HK-2 (cell line): ENCODE measurements around the gene GLIS1.

Experiments used
- DNase-seq: peaks from one replicate; pipeline ENCODE4 v3.0.0-alpha.2; 2018; ENCODE audit not compliant: unreplicated experiment

GLIS1 gene

DNA sequence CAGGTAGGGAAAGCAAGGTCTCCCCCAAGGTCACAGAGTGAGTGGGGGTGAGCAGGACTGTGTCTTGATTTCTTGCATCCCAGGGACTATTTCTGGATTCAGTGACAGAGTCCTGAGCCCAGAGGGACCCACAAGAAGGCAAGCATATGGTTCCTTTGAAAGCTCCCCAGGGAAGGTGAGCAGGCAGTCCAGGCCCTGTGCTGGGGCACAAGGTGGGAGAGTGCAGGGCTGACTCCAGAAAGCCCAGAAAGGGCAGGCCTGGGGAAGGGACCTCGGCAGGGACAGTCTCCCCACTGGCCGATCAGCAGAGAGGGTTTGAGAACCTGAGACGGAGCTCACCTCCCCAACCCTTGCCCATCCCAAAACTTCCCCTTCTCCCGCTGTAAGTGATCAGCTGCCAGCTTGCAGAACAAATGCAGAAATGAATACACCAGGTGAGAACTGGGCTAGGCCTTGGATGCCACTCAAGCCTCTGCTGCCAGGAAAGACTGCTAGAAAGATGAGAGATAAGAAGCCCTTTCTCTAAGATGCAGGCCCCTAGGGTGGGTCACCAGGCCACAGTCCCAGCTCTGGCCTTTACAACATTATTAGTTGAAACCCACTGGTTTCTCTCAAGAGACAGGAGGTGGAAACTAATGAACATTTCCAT, 121.0 kb downstream of the GLIS1 start:
- no peak for DNase-seq

DNA sequence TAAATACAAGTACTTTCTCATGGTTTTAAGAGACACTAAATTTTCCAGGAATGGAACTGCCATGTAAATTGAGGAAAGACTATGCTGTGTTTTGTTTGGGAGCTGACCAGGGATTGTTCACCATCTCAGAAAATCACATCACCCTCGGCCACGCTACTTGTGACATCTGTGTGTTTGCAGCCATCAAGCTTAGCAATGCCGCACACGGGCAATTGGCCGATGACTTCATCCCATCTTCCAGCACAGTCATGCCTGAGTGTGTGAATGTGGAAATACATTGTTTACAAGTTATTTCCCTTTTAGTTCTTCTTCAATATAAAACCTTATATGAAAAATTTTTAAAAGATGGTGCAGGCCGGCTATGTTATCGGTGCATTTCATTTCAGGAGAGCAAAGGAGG, 121.6 kb downstream of the GLIS1 start:
- DNase-seq, result no peak

DNA sequence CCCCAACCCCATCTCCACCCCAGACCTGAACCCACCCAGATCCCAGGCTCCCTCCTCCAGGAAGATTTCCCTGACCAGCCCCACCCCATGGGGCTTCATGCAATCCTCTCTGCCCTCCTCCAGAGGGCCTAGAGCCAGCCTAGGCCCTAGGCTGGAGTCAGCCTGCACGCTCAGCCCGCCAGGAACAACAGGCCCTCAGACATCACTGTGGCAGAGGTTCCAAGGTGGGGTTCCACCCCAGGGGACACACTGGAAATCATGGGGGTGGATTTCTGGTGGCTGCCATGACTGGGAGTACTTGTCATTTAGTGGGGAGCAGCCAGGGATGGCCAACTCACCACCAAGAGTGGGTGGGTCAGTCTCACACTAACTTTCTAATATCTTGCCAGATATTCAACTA, 122.0 kb downstream of the GLIS1 start:
- no peak for DNase-seq

DNA sequence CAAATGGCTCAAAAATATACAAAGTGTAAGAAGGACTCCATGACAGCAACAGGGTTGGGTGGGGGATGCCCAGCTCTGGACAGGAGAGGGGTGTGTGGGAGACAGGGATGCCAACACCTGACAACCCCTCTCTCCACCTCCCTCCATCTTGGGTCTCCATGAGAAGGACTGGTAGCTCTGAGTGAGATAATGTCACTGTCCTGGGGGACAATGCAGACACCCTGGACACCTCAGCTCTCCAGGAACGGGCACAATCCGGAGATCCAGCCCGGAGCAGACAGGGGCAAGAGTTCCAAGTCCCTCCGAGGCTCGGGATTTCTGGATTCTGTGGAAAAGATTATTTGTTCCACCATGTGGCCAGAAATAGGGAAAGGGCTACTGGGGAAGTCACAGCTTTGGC, 122.5 kb downstream of the GLIS1 start:
- DNase-seq, result no peak

DNA sequence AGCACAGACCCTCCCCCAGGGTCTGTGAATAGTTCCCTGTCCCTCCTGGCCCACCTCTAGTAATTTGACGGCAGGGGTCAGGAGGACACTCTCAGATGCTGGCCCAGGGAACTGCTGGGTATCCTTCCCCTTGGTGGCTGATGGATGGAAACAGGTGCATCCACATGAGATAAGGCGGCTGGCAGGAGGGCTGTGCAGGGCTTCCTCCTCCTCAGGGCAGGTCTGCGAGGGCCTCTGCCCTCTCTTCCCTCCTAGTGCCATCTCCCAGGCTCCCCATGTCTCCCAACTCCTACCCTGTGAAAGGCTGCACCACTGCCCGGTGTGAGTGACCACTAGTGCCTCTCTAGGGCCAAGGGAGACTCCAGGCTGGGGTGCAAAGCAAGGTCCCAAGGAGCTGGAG, 123.9 kb downstream of the GLIS1 start:
- DNase-seq, result no peak

DNA sequence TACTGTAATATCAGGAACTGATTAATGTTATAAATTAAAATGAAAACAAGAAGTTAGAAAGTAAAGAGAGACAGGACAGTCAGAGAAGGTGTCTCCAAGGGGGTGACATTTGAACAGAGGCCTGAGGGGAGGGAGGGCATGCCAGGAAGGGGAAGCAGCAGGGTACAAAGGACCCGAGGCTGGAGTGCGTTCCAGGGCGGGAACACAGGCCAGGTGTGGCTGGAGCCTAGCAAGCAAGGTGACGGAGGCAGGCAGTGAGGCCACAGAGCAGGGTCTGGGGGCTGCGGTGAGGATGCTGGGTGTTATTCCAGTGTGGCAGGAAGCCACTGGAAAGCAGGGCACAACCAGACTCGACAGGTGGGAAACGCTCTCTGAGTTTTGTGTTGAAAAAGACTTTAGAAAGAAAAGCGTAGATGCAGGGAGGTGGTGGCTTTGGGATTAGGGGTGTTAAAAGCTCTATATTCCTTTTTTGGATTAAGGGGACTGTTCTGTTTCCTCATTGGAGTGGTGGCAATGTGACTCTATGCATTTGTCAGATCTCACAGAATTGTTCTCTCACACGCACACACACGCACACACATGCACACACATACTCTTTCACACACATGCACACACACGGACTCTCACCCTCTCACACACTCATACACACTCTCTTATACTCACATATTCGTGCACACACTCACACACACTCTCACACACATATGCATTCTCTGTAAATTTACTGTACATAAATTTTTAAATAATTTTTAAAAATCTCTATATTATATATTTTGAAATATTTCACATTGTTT, 124.5 kb downstream of the GLIS1 start:
- no peak for DNase-seq

DNA sequence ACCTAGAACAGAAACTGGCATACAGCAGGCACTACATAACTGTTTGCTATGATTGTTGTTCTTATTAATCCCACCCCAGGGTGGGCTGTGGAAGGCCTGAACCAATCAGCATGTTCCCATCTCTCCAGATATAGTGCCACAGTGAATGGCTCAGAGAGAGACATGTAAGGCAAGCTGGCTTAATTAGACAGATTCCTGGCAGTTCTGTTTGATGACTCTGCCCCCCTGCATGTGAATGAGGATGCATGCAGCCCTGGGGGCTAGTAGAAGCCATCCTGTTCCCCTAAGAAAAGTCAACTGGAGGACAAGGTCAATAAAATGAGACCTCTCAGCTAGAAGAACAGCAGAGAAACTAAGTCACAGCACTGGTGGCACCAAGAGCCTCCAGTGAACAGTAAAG, 130.3 kb downstream of the GLIS1 start:
- DNase-seq, result no peak

DNA sequence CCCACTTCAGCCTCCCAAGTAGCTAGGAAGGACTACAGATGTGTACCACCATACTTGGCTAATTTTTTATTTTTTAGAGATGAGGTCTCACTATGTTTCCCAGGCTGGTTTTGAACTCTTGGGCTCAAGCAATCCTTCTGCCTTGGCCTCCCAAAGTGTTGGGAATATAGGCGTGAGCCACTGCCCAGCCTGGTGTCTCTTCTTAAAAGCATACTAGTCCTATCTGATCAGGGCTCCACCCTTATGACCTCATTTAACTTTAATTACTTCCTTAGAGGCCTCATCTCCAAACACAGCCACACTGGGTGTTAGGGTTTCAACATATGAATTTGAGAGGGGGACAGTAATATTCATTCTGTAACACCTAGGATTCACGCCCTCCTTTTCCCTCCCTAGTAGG, 130.9 kb downstream of the GLIS1 start:
- no peak for DNase-seq

DNA sequence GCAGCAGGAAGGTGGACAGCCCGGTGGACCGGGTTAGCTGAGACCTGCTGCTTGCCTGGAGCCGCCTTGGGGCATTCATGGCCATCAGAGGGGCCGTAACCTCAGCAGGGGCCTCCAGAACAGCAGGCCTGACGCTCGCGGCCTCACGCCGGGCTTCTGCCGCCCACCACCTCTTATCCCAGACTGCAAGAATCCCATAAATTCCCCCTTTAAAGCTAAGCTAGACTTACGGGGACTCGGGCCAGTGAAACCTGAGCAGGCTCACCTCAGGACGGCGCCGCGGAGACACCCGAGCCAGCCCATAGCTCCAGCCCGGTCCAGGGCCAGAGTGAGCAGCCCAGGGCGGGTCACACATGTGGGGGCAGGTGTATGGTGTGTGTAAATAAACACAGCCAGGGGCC, 132.3 kb downstream of the GLIS1 start:
- no peak for DNase-seq

DNA sequence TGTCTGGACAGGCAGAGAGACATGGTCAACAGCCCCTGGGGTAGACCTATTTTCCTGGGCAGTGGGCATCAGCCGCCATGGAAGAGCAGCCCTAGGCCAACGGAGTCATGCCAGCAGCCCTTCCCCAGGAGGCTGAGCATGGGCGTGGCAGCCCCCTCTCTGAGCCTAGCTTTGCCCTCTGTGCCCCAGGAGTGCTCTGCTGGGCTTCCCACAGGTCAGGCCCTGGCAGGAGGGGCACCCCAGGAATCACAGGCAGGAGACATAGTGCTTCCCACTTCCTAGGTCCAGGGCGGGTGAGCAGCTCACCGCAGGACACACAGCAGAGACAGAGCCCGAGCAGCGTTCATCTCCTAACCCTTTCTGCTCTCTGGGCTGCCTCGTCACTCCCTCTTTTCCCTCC, 132.8 kb downstream of the GLIS1 start:
- DNase-seq, result no peak

DNA sequence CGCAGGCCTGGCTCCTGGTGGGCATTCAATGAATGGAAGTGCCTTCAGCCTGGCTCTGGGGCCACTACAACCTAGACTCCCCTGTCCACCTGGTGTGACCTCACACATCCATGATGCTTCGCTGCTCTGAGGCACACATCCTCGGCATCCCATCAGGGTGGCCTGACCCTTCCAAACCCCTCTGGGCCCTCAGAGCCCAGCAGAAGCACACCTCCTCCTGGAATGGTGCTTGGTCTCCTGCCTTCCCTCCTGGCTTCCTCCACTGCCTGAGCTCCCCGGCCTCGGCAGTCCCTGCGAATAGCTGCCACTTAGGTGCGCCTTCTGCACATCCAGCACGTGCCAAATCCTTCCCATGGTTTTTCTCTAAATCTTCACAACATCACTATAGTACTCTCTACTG, 133.8 kb downstream of the GLIS1 start:
- DNase-seq, result no peak

DNA sequence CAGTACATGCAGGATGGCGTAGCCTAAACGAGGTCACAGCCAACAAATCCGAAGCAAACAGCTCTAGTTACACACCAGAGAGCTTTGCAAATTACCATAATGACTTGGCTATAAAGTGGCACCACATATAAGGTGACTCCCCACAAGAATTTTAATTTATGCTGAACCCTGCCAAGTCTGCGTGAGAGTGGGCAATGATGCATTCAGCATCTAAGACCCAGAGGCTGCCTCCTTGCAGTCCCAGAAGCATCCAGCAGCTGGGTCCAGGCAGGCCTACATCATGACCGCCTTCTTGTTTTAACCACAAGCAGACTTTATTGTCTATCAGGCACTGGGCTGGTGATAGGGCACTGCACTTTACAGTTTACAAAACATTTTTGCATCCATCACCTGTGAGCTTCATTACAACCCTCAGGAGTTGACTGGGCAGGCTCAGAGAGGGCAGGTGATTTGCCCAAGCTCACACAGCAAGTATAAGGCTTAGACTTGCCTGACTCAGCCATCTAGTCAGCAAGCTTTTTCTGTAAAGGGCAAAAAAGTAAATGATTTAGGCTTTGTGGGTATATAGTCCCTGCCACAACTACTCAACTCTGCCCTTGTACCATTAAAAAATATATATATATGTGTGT, 134.6 kb downstream of the GLIS1 start:
- DNase-seq, result no peak

DNA sequence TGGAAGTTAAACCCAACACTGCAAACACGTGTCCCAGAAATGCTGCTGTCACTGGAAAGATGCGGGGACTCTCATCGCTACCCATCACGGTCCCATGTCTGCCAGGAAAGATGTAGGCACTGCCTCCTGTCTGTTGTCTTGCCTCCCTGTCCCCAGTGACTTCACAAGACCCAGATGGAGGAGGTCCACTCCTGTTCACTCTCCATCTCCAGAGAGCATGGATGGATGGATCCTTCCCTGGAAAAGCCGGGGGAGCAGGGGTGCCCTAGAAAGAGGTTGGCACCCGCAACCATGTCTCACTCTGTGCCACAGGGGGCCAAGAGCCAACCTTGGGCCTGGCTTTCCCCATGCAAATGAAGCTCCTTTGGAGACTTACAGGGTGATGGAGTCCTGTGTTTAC, 135.5 kb downstream of the GLIS1 start:
- DNase-seq, result no peak

DNA sequence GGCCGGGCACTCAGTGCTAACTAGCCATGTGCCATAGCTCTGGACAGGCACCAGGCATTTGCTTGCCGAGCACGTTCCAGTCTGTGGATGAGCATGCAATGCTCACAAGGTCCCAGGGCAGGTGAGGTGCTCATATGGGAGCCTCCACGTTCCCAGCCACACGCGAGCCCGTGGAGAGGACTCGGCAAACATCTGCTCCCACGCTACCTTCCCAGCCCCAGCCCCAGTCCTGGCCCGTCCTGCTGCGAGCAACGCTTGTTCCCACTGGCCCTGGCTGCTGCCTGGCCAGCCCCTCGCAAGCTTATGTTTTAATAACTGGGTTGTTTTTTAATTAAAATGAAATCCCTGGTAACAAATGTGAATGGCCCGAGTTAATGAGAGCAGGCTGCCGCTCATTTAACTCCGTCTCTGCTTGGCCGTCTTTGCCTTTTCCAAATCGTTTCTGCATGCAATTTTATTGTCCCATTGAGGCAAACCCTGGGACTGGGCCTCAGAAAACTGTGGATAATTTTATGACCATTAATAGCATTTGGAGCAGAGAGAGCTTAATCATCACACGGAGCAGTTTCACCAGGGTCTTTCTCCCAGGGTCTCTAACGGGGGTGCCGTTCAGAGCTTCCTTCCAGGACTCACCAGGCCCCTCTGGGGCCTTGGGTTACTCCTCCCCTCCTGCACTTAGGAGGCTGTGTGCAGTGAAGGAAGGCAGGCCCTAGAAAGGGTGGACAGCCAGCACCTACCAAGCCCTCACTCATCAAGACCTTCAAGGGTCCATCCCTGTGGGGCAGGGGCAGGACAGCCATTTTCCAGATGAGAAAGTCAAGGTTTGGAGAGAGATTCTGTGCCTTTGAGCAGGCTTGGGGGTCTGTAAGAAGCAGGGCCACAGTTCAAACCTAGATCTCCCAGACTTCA, 136.8 kb downstream of the GLIS1 start:
- DNase-seq, result no peak

DNA sequence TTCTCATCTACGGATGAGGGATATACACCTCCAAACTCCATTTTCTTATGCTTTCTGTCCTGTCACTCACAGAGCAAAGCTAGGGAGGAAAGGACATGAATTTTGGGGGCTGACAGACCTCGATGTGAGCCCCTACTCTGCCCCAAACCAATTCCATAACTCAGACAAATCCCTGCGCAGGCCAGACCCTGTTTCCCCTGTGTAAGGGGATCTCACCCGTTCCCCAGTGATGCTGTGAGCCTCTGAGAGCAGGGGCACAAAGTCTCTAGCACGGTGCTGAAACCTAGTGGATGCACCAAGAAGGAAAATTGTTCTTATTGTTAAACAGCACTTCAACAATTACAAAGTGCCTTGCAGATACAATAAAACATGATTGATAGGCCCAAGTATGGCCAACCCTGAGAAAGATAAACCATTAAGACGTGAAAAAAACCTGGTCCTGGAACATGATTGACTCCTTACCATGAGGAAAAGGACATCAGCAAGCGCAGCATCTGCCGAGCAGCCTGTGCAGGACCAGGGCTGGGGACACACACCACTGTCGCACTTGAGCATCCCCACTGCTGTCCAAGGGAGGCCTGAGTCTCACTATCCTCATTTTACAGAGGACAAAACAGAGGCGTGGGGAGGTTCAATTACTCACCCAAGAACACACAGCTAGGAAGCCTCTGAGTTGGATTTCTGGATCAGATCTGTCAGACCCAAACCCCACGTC, 137.8 kb downstream of the GLIS1 start:
- DNase-seq, result no peak

DNA sequence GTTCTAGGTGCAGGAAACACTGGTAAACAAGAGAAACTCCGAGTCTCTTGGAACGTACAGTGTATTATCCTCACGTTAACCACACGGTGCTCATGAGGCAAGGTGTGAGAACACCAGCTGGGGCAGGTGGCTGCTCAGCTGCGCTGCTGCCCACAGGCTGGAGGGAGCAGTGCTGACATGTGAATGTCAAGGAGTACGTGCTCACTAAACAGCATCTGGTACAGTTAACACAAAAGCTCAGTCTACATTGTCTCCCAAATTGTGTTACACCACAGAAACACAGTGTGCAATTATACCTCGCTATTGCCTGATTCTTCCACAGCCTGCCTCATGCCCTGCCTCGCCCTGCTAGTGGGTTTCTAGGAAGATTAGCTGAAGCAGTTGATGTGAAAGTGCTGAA, 138.4 kb downstream of the GLIS1 start:
- DNase-seq, result no peak

DNA sequence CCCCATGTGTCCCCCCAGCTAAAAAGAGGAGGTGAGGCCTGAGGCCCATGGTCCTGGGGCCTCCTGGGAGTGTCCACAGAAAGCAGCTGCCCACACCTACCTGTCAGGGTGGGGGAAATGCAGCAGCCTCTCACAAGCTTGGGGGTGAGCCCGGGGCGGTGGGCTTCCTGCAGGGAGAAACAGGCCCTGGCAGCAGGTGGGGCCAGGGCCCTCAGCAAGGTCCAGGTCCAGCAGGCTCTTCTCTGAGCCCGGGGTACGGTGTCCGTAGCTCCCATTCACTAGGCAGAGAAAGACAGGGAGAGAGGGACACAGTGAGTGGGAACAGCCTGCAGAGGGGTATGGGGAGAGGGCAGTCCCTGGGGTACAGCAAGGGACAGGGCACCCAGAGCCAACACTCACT, 139.0 kb downstream of the GLIS1 start:
- DNase-seq, result no peak

DNA sequence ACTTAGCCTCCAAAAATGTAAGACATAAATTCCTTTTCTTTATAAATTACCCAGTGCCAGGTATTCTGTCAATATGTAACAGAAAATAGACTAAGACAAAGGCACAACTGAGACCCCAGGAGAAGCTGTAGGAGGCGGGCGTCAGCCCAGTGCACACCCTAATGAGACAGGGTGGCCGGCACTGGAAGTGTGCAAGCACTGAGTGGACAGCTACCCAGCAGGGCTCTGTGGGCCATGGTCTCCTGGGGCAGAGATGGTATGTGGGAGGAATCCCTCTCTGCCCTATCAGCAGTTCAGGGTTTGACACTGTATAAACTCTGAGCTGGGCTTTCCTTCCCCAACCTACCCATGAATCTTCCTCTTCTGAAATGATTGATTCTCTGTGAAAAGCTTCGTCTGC, 139.5 kb downstream of the GLIS1 start:
- DNase-seq, result no peak

DNA sequence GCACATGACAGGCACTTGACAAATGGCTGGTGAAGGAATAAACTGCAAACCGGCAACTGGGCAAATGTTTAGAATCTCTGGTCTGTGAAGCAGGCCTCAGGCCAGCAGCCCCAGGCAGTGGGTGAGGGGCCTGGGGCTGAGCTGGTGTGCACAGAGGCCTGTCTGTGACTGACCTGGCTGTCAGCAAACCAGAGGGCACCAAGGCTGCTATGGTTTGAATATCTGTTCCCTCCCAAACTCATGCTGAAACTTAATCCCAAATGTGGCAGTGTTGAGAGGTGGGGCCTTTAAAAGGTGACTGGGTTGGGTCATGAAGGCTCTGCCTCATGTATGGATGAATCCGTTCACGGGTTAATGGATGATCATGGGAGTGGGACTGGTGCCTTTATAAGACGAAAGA, 140.0 kb downstream of the GLIS1 start:
- DNase-seq, result no peak

DNA sequence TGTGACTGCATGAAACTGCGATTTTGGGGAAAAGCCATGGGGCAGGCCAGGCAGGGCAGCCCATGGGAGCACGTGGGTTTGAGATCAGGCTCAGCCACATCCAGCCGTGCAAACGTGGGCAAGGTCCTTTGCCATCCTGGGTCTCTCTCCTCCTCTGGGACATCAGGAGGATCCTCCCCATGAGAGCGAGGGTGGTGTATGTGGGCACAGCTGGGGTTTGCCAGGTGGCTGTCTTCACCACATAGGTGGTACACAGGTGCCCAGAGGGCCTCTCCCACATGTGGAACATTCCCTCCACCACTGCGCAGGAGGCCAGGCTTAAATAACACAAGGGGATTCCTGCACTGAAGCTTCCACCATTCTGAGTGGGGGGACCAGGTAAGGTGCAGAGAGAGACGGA, 143.1 kb downstream of the GLIS1 start:
- no peak for DNase-seq

DNA sequence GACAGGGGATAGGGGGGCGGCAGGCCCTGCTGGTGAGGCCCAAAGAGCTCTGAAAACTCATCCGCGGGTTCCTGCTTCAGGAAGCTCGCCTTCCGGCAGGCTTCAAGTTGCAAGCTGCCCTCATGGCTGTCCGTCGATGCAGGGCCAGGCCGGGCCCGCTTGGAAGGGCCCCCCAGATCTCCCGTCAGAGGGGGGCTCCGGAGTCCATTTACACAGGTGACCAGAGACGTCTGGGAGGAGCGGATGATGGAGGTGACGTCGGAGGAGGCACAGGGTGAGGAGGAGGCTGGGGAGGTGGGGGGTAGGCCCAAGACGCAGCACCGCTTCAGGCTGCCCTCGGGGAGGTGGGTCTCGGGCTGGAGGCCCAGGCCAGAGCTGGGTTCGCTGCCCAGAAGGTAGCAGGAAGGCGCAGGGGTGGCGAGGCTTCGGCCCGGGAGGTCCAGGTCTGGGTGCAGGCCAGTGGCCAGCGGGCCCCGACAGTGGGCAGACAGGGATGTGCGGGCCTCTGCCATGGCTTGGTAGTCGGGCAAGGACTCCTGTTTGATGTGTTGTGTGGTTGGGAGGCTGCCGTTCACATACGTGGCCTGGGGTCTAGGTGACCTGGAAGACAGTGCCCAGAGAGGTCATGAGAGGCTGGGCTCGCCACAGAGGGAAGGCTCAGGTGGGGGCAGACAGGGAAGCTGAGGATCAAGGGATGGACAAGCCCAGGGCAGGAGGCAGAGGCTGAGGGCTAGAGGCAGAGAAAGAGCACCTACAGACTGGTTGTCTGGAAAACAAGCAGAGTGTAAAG, 144.4 kb downstream of the GLIS1 start:
- DNase-seq, result no peak
